ENCODE measurements around the gene PPP2R2D. TPM values are rescaled to one million over a fixed set of nuclear protein-coding genes. Genes with fewer than 3 reads are reported as not detected.

Gene PPP2R2D
- total RNA-seq, 2 donors from 2014 or later, result 23.8 to 30.6 TPM

GRCh38 chr10:131978366-131978765, 77.6 kb downstream of the PPP2R2D start:
- Histone ChIP-seq H3K36me3 (no peaks in the 10 kb centered on the region), H3K9me3 (no peaks in the 10 kb centered on the region), H3K27ac (no peak overlapping the region), H3K4me1 (peaks cover 0 to 58% of the 10 kb centered on the region in 2 donors), H3K4me3 (no peak overlapping the region), H3K27me3 (no peaks in the 10 kb centered on the region)
- DNase-seq (ENCODE audit: low spot score), result no peak
- no peak for TF ChIP-seq CTCF (IDR thresholded peaks at IDR 0.05)

DNA sequence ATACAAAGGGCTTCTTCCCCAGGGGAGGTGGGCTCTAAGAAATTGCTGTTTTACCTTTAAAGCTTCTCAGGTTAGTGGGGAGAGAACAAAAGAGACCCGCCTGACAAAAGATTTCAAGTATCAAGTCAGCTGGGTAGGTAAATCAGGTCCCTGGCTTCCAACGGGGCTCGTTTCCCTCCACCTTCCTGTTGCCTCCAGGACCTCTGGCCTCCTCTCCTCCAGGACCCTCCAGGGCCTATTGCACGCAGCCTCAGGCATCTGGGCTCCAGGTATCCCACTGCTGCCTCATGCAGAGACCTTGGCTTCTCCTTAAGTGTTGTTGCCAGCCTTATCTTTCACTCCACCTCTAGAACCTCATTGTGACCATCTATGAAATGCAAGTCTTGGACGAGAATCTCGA, 78.0 kb downstream of the PPP2R2D start:
- Histone ChIP-seq H3K27me3 (no peaks in the 10 kb centered on the region), H3K36me3 (no peaks in the 10 kb centered on the region), H3K4me1 (peaks cover 0 to 53% of the 10 kb centered on the region in 2 donors), H3K4me3 (no peak overlapping the region), H3K27ac (no peak overlapping the region), H3K9me3 (no peaks in the 10 kb centered on the region)
- DNase-seq (ENCODE audit: low spot score), result no peak
- TF ChIP-seq CTCF (IDR thresholded peaks at IDR 0.05), result no peak

DNA sequence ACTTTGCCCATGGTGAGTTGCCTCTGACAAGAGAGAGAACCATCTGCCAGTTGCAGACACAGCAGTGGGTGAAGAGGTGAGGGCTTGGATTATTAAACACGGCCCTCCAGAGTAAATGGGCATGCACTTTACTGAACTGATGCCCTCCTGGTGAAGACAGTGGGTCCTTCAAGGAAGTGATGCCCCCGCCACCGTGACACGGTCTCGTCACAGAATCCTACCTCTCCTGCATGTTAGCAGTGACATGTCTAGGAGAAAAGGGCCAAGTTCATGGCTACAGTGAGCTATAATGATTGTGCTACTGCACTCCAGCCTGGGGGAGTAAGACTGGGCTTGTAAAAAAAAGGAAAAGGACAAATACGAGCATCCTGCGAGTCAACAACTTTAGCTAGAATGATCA, 78.5 kb downstream of the PPP2R2D start:
- peaks cover 0 to 48% of the 10 kb centered on the region in 2 donors for H3K4me1 ChIP-seq
- H3K27ac ChIP-seq, result peak overlapping the region; percentile 48 to 71
- no peaks in the 10 kb centered on the region for H3K27me3 ChIP-seq
- no peaks in the 10 kb centered on the region for H3K9me3 ChIP-seq
- no peak for TF ChIP-seq CTCF (IDR thresholded peaks at IDR 0.05)
- no peaks in the 10 kb centered on the region for H3K36me3 ChIP-seq
- H3K4me3 ChIP-seq, result peak overlapping the region; percentile 27 to 99
- no peak for DNase-seq (ENCODE audit: low spot score)

DNA sequence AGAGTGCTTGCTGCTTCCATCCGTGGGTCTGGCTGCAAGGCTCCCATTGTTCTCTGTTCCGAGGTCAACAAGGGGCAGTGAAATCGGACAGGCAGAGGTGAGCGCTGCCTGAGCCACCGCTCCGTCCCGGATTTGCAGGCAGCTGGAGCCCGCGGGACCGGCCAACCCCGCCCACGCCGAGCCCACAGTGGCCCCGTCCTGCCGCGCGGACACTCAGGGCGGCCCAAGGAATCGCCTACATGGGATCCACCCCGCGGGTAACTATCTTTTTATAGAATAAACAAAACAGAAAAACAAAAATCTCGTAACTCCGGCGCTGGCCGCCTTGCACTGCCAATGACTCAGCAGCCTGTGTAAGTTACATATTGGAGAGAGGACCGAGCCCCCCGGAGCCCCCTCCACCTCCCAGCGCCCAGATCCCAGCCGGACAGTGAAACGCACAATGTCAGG, 79.0 kb downstream of the PPP2R2D start:
- no peaks in the 10 kb centered on the region for H3K36me3 ChIP-seq

DNA sequence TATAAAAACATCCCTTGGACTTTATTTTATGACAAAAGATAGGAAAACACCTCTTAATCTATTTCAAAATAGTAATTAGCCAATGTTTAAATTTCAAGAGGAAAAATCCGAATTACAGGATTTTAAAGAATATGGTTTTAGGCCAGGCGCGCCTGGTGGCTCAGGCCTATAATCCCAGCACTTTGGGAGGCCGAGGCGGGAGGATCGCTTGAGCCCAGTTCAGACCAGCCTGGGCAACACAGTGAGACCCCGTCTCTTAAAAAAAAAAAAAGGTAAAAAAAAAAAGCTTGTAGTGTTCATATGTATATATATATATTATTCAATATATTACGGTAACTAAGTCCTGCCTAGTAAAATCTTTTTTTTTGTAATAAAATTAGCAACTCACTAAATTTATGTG, 79.5 kb downstream of the PPP2R2D start:
- Histone ChIP-seq H3K27me3 (no peaks in the 10 kb centered on the region), H3K4me3 (peak overlapping the region; percentile 99 to 100), H3K36me3 (no peaks in the 10 kb centered on the region), H3K9me3 (no peaks in the 10 kb centered on the region), H3K4me1 (peaks cover 0 to 38% of the 10 kb centered on the region in 2 donors), H3K27ac (peak overlapping the region; percentile 48 to 89)
- no peak for TF ChIP-seq CTCF (IDR thresholded peaks at IDR 0.05)
- DNase-seq (ENCODE audit: low spot score), result no peak

More for the DNA sequence above, 79.0 kb downstream of the PPP2R2D start:
- H3K4me3 ChIP-seq, result peak overlapping the region; percentile 27 to 99
- peak overlapping the region; percentile 48 to 71 for H3K27ac ChIP-seq
- no peak for DNase-seq (ENCODE audit: low spot score)
- peaks cover 0 to 43% of the 10 kb centered on the region in 2 donors for H3K4me1 ChIP-seq
- TF ChIP-seq CTCF (IDR thresholded peaks at IDR 0.05), result no peak
- no peaks in the 10 kb centered on the region for H3K9me3 ChIP-seq
- H3K27me3 ChIP-seq, result no peaks in the 10 kb centered on the region

DNA sequence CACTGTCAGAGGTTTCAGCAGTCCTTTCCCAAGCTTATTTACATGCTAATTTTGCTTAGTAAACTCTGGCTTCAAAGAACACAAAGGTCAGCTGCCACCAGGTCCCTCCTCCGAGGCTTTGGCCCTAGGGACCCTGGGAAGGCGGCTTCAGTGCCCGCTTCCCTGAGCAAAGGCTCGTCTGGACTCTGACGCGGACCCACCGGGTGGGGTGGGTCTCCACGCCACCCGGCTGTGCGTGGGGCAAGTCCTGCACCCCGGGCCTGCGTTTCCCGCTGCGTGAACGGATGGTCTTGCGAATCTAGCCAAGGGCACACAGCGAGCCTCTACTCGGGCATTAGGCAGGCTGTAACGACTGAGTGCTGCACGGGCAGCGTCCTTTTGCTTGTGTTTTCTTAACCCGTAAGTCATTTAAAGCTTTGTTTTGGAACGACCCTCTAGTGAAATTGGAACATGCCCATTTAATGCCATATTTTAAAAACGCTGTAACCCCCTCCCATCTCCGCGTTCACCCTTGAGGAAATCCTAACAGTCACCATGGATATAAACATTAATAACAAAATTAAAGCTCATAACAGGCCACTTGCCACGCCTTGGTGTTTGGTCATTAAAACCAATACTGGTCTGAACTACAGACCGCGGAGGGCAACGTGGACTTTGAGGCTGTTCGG, 80.1 kb downstream of the PPP2R2D start:
- peaks cover 0 to 34% of the 10 kb centered on the region in 2 donors for H3K4me1 ChIP-seq
- no peaks in the 10 kb centered on the region for H3K9me3 ChIP-seq
- DNase-seq (ENCODE audit: low spot score), result no peak
- H3K4me3 ChIP-seq, result peak overlapping the region; percentile 99 to 100
- no peak for TF ChIP-seq CTCF (IDR thresholded peaks at IDR 0.05)
- no peaks in the 10 kb centered on the region for H3K36me3 ChIP-seq
- peak overlapping the region; percentile 89 to 91 for H3K27ac ChIP-seq
- no peaks in the 10 kb centered on the region for H3K27me3 ChIP-seq
